ENCODE data around the gene HMGXB3.

The HMGXB3 gene

GRCh38 chr5:150000256-150000989, at the start of gene HMGXB3, which contains the start of gene TIGD6:
Gene HMGXB3 (plus strand): TSS chr5:150000739. CDS start chr5:150004853, 4,114 bp downstream.
Gene TIGD6 (minus strand): TSS chr5:150000654. CDS start chr5:149996348, 4,306 bp downstream.
- peak; percentile 83 for DNase-seq

GRCh38 chr5:149951138-149951749, 49.3 kb upstream of the HMGXB3 start:
- no peak for DNase-seq

GRCh38 chr5:149953436-149954121, 47.0 kb upstream of the HMGXB3 start:
- no peak for DNase-seq

GRCh38 chr5:149954798-149955197, 45.7 kb upstream of the HMGXB3 start:
- DNase-seq, result no peak

GRCh38 chr5:149956685-149957084, 43.9 kb upstream of the HMGXB3 start:
- DNase-seq, result no peak

GRCh38 chr5:149957855-149958254, 42.7 kb upstream of the HMGXB3 start:
- DNase-seq, result no peak

GRCh38 chr5:149959406-149960236, 40.9 kb upstream of the HMGXB3 start:
- DNase-seq, result peak; percentile 71

- DNase-seq, result peak; percentile 95
Measured at GRCh38 chr5:149960272-149961185, 40.0 kb upstream of the HMGXB3 start, which contains the start of gene SLC26A2. Gene SLC26A2 (plus strand): TSS chr5:149960758. CDS start chr5:149977653, 16,895 bp downstream.

GRCh38 chr5:149961186-149961685, 39.3 kb upstream of the HMGXB3 start:
- DNase-seq, result no peak

- DNase-seq, result peak; percentile 19
Measured at GRCh38 chr5:149961957-149962409, 38.6 kb upstream of the HMGXB3 start.

GRCh38 chr5:149962601-149963300, 37.8 kb upstream of the HMGXB3 start:
- no peak for DNase-seq

- DNase-seq, result no peak
Measured at GRCh38 chr5:149963729-149964128, 36.8 kb upstream of the HMGXB3 start.

GRCh38 chr5:149966946-149967345, 33.6 kb upstream of the HMGXB3 start:
- no peak for DNase-seq

- no peak for DNase-seq
Measured at GRCh38 chr5:149969181-149969930, 31.2 kb upstream of the HMGXB3 start.

- no peak for DNase-seq
Measured at GRCh38 chr5:149975409-149975808, 25.1 kb upstream of the HMGXB3 start.

- no peak for DNase-seq
Measured at GRCh38 chr5:149979896-149980295, 20.6 kb upstream of the HMGXB3 start.

GRCh38 chr5:149981206-149981605, 19.3 kb upstream of the HMGXB3 start:
- DNase-seq, result no peak

GRCh38 chr5:149982505-149982904, 18.0 kb upstream of the HMGXB3 start:
- DNase-seq, result no peak

- DNase-seq, result no peak
Measured at GRCh38 chr5:149988126-149988525, 12.4 kb upstream of the HMGXB3 start.

Data from amniotic stem cell (primary cell).